GM12801 (cell line): ENCODE measurements around the gene IRS1.

Experiments
- TF ChIP-seq, protein P1 (sequence below): IDR thresholded peaks from one replicate; pipeline ENCODE4 v1.5.1; 2011; ENCODE audit warnings: control low read depth; ENCODE audit not compliant: insufficient read length; ENCODE audit errors: extremely low read depth

The IRS1 gene, protein sequence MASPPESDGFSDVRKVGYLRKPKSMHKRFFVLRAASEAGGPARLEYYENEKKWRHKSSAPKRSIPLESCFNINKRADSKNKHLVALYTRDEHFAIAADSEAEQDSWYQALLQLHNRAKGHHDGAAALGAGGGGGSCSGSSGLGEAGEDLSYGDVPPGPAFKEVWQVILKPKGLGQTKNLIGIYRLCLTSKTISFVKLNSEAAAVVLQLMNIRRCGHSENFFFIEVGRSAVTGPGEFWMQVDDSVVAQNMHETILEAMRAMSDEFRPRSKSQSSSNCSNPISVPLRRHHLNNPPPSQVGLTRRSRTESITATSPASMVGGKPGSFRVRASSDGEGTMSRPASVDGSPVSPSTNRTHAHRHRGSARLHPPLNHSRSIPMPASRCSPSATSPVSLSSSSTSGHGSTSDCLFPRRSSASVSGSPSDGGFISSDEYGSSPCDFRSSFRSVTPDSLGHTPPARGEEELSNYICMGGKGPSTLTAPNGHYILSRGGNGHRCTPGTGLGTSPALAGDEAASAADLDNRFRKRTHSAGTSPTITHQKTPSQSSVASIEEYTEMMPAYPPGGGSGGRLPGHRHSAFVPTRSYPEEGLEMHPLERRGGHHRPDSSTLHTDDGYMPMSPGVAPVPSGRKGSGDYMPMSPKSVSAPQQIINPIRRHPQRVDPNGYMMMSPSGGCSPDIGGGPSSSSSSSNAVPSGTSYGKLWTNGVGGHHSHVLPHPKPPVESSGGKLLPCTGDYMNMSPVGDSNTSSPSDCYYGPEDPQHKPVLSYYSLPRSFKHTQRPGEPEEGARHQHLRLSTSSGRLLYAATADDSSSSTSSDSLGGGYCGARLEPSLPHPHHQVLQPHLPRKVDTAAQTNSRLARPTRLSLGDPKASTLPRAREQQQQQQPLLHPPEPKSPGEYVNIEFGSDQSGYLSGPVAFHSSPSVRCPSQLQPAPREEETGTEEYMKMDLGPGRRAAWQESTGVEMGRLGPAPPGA (N-terminal part only)

DNA sequence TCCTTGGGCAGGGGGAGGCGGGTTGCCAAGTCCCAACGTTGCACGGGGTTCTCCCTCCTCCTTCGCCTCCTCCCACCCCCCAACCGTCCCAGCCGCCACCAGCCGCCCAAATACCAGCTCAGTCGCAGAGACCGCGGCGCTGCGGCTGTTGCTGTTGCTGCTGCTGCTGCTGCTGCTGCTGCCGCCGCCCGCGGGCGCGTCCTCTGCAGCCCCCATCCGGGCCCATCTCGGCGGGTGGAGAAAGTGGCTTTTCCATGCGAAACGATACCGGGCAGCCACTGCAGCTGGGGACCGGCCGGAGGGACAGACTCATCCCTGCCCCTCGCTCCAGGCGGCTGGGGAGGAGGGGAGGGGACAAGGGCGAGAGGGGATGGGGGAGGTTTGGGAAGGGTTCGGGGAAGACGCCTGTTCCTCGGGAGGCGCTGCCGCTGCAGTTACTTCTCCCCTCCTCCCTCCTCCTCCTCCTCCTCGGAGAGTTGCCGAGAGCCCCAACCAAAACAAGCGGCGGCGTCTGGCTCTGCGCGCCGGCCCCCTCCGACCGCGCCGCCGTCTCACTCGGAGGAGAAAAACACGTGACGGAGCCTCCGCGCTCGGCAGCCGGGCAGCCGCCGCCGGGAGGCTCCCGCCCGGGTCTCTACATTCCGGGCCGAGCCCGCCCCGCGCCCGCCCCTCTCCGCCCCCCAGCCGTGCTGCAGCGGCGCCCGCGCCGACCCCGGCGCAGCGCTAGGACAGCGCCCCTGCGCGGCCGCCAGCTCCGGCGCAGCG is at the start of gene IRS1:
TSS of gene IRS1 (minus strand) at position 610 of the 765 bp plus-strand sequence. CDS start 1,082 bp downstream, outside the sequence.
- TF ChIP-seq, protein P1, sequence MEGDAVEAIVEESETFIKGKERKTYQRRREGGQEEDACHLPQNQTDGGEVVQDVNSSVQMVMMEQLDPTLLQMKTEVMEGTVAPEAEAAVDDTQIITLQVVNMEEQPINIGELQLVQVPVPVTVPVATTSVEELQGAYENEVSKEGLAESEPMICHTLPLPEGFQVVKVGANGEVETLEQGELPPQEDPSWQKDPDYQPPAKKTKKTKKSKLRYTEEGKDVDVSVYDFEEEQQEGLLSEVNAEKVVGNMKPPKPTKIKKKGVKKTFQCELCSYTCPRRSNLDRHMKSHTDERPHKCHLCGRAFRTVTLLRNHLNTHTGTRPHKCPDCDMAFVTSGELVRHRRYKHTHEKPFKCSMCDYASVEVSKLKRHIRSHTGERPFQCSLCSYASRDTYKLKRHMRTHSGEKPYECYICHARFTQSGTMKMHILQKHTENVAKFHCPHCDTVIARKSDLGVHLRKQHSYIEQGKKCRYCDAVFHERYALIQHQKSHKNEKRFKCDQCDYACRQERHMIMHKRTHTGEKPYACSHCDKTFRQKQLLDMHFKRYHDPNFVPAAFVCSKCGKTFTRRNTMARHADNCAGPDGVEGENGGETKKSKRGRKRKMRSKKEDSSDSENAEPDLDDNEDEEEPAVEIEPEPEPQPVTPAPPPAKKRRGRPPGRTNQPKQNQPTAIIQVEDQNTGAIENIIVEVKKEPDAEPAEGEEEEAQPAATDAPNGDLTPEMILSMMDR, result no peak

DNA sequence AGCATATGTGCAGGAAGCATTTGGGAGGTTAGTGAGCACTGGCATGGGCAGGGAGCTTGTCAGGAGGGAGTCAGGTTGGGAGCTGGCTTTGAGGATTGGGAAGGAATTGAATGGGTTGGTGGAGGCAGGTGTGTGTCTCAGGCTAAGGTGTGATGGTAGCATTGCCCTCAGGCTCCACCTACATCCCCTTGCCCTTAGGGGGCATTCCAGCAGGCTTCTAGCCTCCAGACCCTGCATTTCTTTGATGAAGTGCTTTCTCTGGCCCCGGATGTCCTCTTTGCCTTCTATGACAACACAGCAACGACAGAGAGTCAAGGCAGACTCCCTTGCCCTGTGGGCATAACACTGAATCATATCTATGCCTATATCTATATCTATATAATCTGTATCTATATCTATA is 49.7 kb upstream of the IRS1 start:
- TF ChIP-seq, protein P1, result no peak

DNA sequence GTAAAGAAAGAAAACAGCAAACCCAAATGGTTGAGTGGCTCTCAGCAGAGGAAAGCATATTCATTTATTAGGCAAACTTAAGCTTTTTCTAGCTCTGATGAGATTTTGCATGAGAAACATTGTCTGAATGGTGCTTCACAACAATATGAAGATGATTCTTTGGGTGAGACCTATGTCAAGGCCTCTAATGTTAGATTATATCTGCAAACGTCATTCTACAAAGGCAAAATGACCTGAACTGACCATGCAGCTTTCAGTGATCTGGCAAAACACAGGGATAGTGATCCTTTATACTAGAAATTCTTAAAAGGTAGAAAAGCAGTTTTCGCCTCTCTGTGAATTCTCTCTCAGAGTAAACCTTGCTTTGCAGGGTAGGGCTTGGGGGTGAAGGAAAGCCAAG is 47.9 kb upstream of the IRS1 start:
- TF ChIP-seq, protein P1, result no peak

DNA sequence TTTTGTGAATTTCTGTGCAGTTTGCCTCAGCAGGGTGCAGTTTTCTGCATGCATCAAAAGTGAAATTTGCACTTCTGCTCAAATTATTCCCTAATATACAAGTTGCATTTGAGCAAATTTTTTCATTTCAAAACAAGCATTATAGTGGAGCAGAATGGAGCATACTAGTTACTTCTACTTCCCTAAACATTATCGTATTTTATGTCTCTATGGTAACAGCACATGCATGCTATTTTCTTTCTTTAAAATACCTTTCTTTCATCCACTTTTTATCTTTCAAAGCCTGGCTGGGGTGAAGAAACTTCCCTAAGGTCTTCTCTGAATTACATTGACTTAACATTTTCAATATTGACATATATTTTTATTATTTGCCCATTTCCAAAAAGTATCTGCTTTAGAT is 47.5 kb upstream of the IRS1 start:
- TF ChIP-seq, protein P1, result no peak

DNA sequence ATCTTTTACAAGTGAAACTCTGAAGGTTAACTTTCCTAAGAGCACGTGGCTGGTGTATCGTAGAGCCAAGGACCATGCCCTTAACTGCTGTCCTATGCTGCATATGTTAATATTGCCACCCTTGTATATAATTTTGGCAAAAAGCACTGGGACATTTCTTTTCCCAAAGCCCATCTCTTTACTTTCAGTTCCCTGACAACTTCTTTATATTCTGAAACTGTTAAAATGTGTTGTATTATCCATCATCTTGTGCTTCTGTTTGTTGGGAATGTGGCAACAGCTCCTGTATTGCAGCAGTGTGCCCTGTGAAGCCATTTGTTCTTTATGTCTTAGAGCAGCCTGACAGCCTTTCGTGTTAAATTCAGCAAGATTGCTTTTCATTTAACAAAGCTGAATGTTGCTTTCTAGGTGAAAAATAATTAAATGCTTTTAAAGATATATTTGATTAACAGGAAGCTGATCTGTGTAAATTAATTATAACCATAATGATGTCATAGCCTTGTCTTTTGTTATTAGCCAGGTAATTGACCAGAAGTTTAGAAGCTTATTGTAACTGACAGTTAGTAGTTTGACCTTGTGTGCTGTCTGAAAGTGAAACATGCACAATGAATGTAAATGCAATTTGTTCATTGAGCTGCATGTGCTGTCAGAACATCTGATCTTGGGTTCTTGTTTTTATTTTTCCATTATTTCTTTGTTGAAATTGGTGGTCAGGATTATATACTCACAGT is 45.9 kb upstream of the IRS1 start:
- TF ChIP-seq, protein P1, result no peak

DNA sequence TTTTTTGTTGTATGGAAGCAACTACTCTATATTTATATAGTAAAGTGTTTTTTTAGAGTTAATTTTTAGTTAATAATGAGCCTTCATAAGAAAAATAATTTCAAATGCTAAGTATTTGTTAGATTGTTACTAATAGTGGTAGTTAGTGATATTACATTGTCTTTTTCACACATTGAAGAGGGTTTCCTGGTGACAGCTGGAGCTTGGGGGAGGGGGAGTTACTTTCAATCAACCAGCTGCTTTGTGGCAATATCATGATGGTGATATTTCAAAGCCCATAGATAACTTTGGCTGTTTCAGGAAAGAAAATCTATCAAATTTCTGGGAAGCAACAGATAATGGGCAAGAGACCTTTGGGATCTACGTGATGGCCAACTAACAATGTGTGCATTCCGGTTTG is 40.3 kb upstream of the IRS1 start:
- TF ChIP-seq, protein P1, result no peak
